K562 (cell line): ENCODE measurements around the gene RPL7A. TPM values are rescaled to one million over a fixed set of nuclear protein-coding genes. Genes with fewer than 3 reads are reported as not detected.
A peak's percentile ranks its signal among the peaks of the same experiment; 100 is the strongest.

Experiments
- ATAC-seq: fragments of 200-7000 bp; cut with Tn5 transposase; 3 replicates; pipeline ENCODE4 v1.9.1; 2020; ENCODE audit warnings: moderate library complexity
- BruUV-seq: library from RNA; stranded (reverse); fragments of 400-500 nt; replicated peaks from 2 replicates; lab custom pipeline; 2021; lab: Mats Ljungman, UMichigan
- CTCF ChIA-PET: fragments of 300-600 bp; formaldehyde crosslinking; extraction: SDS; loops from one replicate; lab custom pipeline; 2021; ENCODE audit warnings: low intra/inter-chr PET ratio; lab: Yijun Ruan, JAX
- POLR2A ChIA-PET: fragments of 300-600, 350-650 bp; sonication (Branson Sonifier 250); formaldehyde crosslinking; extraction: SDS; loops from one replicate; lab custom pipeline; 2021; ENCODE audit warnings: antibody characterized with exemption, inconsistent platforms; lab: Yijun Ruan, JAX
- DNase-seq, 4 experiments: peaks; one replicate each; pipeline versions ENCODE4 v3.0.0 to v3.0.0-alpha.2; 2011 to 2018; ENCODE audit warnings: low spot score in 3 of 4, mixed read lengths in 3 of 4; ENCODE audit errors: extremely low read depth in 1 of 4
- FAIRE-seq: peaks from 2 replicates; lab custom pipeline; 2011; peaks lifted over from hg19 to GRCh38; lab: Jason Lieb, UNC
- H2AFZ ChIP-seq: 2 replicates; pipeline ENCODE4 v1.6.0; 2011; ENCODE audit warnings: low read depth, low read length, control low read depth, inconsistent platforms
- H3K27ac ChIP-seq: fragments of 200-600 bp; 3 replicates; pipeline ENCODE4 v1.8.0; 2011; ENCODE audit warnings: low read depth, mild to moderate bottlenecking, control low read depth, inconsistent platforms, low read length, moderate library complexity, mixed read lengths; ENCODE audit errors: extremely low read depth
- H3K27me3 ChIP-seq, 2 experiments: fragments of 300-600 bp in 1 of 2; 2 replicates in 1 of 2; 3 replicates in 1 of 2; pipeline versions ENCODE4 v1.6.0 to v1.8.0; 2011; ENCODE audit warnings: inconsistent platforms in 2 of 2, low read length in 2 of 2, mild to moderate bottlenecking in 1 of 2, mixed read lengths in 1 of 2, moderate library complexity in 1 of 2; ENCODE audit not compliant: control insufficient read depth in 2 of 2, insufficient read depth in 2 of 2
- H3K36me3 ChIP-seq: fragments of 300-600 bp; 3 replicates; pipeline ENCODE4 v1.8.0; 2011; ENCODE audit warnings: mild to moderate bottlenecking, low read length, inconsistent platforms; ENCODE audit not compliant: control insufficient read depth, insufficient read depth
- H3K4me1 ChIP-seq, 2 experiments: fragments of 200-600 bp in 1 of 2; replicated peaks in 1 of 2; 2 replicates in 1 of 2; 3 replicates in 1 of 2; pipeline versions ENCODE4 v1.5.1 to v1.8.0; 2011; ENCODE audit warnings: inconsistent platforms in 2 of 2, low read length in 2 of 2, mild to moderate bottlenecking in 1 of 2, mixed read lengths in 1 of 2, moderate library complexity in 1 of 2; ENCODE audit not compliant: control insufficient read depth in 2 of 2, insufficient read depth in 2 of 2
- H3K4me2 ChIP-seq: 2 replicates; pipeline ENCODE4 v1.6.1; 2011; ENCODE audit warnings: low read length, control low read depth, inconsistent platforms, mixed read lengths; ENCODE audit not compliant: insufficient read depth
- H3K4me3 ChIP-seq: fragments of 200-600 bp; sonication (generic), shearing (Covaris generic); 2 replicates; pipeline ENCODE4 v1.5.1; 2016; ENCODE audit warnings: control low read depth, inconsistent platforms
- H3K79me2 ChIP-seq: fragments of 200-600 bp; 3 replicates; pipeline ENCODE4 v1.8.0; 2011; ENCODE audit warnings: low read length, inconsistent platforms; ENCODE audit not compliant: control insufficient read depth, insufficient read depth
- H3K9ac ChIP-seq, 2 experiments: 2 replicates each; pipeline versions ENCODE4 v1.6.0 to v1.6.1; 2011; ENCODE audit warnings: low read depth in 2 of 2, low read length in 2 of 2, control low read depth in 1 of 2, inconsistent platforms in 1 of 2, mild to moderate bottlenecking in 1 of 2, mixed read lengths in 1 of 2; ENCODE audit not compliant: insufficient read depth in 1 of 2
- H3K9me1 ChIP-seq: one replicate; pipeline ENCODE4 v1.6.0; 2011; ENCODE audit warnings: inconsistent platforms, mild to moderate bottlenecking, low read length, moderate library complexity; ENCODE audit not compliant: control insufficient read depth, insufficient read depth
- H3K9me3 ChIP-seq: replicated peaks from 2 replicates; pipeline ENCODE4 v1.5.1; 2011; ENCODE audit warnings: low read depth, low read length, inconsistent platforms; ENCODE audit not compliant: control insufficient read depth, insufficient read depth
- H4K20me1 ChIP-seq: replicated peaks from 2 replicates; pipeline ENCODE4 v1.6.1; 2011; ENCODE audit warnings: low read length, inconsistent platforms, mixed read lengths; ENCODE audit not compliant: control insufficient read depth, insufficient read depth
- MLLT1 ChIP-seq, 2 experiments: fragments of 450-650 bp; IDR thresholded peaks; 2 replicates each; pipeline ENCODE4 v1.6.1; 2016
- RBM15 ChIP-seq: fragments of 200-400 bp; formaldehyde crosslinking; IDR thresholded peaks from 2 replicates; pipeline ENCODE4 v1.6.1; 2018; ENCODE audit warnings: mild to moderate bottlenecking, low read length, moderate library complexity; ENCODE audit not compliant: insufficient read depth
- SAFB ChIP-seq: fragments of 200-400 bp; formaldehyde crosslinking; IDR thresholded peaks from 2 replicates; pipeline ENCODE4 v1.6.1; 2017; ENCODE audit warnings: low read depth, low read length, borderline replicate concordance
- TFE3 ChIP-seq: fragments of 450-650 bp; formaldehyde crosslinking; IDR thresholded peaks from 2 replicates; pipeline ENCODE4 v1.4.0; 2020; ENCODE audit warnings: mild to moderate bottlenecking, mixed read lengths
- ZBTB9 ChIP-seq: fragments of 450-650 bp; formaldehyde crosslinking; IDR thresholded peaks from 2 replicates; pipeline ENCODE4 v1.4.0; 2020; ENCODE audit warnings: mild to moderate bottlenecking, moderate library complexity
- ZNF586 ChIP-seq: fragments of 450-650 bp; formaldehyde crosslinking; conservative IDR thresholded peaks from 2 replicates; pipeline ENCODE4 v1.4.0; 2020; ENCODE audit warnings: mild to moderate bottlenecking, moderate library complexity
- ZNF639 ChIP-seq, 2 experiments: fragments of 200-800 bp in 1 of 2; sonication (Bioruptor generic) in 1 of 2; sonication (generic) in 1 of 2; formaldehyde crosslinking in 1 of 2; IDR thresholded peaks in 1 of 2; conservative IDR thresholded peaks in 1 of 2; 2 replicates each; pipeline versions ENCODE4 v1.5.0 to v1.6.1; 2016 to 2020; ENCODE audit warnings: missing compliant biosample characterization in 1 of 2, missing genetic modification characterization in 1 of 2, missing genetic modification reagents in 1 of 2
- WGBS: fragments of 100-300 bp; shearing (Covaris generic); methylation state at CpG from one replicate; pipeline ENCODE4 v1.1.6; 2016; ENCODE audit warnings: low coverage, mixed read lengths; ENCODE audit not compliant: insufficient coverage; ENCODE audit errors: missing lambda C conversion rate; 5-methylcytosine and 5-hydroxymethylcytosine counted together
- in situ Hi-C: fragments of 300-500 bp; cut with MboI; formaldehyde crosslinking; loops from 4 replicates; pipeline ENCODE4 v1.15.0; 2018; ENCODE audit warnings: inconsistent platforms, mixed read lengths
- intact Hi-C: fragments of 100-400 bp; cut with micrococcal nuclease; formaldehyde crosslinking; loops from 2 replicates; pipeline ENCODE4 v1.14.2; 2022
- polyA plus RNA-seq, 8 experiments: library from polyadenylated mRNA; depleted of rRNA in 4 of 8; stranded (reverse) in 5 of 8; unstranded in 3 of 8; fragments of >200 nt; fragmentation: Nextera tagmentation in 2 of 8; fragmentation: Illumina TruSeq in 1 of 8; extraction: Ambion mirVana in 2 of 8; extraction: Trizol in 1 of 8; gene quantifications; 2 replicates each; pipeline versions ENCODE4 v1.2.1 to v1.2.3, GENCODE V29; 2011 to 2014; ENCODE audit warnings: inconsistent platforms in 1 of 8, missing spikeins in 1 of 8
- total RNA-seq, 7 experiments: library from RNA; depleted of rRNA in 6 of 7; stranded (reverse); fragments of >200 nt in 6 of 7; fragmentation: Illumina TruSeq in 2 of 7; extraction: Trizol in 2 of 7; gene quantifications; 2 replicates each; pipeline versions ENCODE4 v1.2.1 to v1.2.3, GENCODE V29; 2011 to 2021; ENCODE audit warnings: low replicate concordance in 1 of 7

Gene RPL7A
- total and polyA plus RNA-seq, 9 of the 15 experiments (the other 6 are each of a cell fraction or from before 2014, with no cell fraction given): 1,935 to 3,760 (median 2,652) TPM

- WGBS: 98% methylated on average over 11 of the region's 11 CpGs
- H3K27me3 ChIP-seq: no peaks in the 10 kb centered on the region; a peak in 1 of 5 replicates
- TF ChIP-seq RBM15 (no peak), MLLT1 (IDR thresholded peaks at IDR 0.05) (no peak), SAFB (no peak), ZNF639 (CRISPR knock-in tag; conservative IDR thresholded peaks at IDR 0.05 in 1 of 2, IDR thresholded peaks at IDR 0.05 in 1 of 2) (no peak), TFE3 (CRISPR knock-in tag) (no peak), ZBTB9 (CRISPR knock-in tag) (no peak), ZNF586 (CRISPR knock-in tag) (no peak)
- TF ChIP-seq, all 486 proteins: peak for 0
- H3K36me3 ChIP-seq: peaks cover 56% of the 10 kb centered on the region
- in situ Hi-C loops: loop anchor here (5.0 kb wide), 1 partner anchor 146 kb away; no protein-coding TSS in a partner anchor
- ATAC-seq (no peak), FAIRE-seq (no peak), DNase-seq (no peak)
- no peak overlapping the region for H3K4me2 ChIP-seq
- H3K27ac ChIP-seq: no peak overlapping the region
- CTCF ChIA-PET: interaction anchor here (0.6 kb wide), 1 partner anchor 148 kb away, joined by 3 read pairs; no protein-coding TSS in a partner anchor
- 0 out of 4 replicates have a peak overlapping the region, but pooled peaks of 1 of the 2 experiments have one; percentile 20 for H3K9ac ChIP-seq
- BruUV-seq: no TSS peak
- H3K79me2 ChIP-seq: peaks cover 39% of the 10 kb centered on the region
- H3K9me3 ChIP-seq: 0 out of 2 replicates have a peak, but pooled peaks cover 1% of the 10 kb centered on the region
- intact Hi-C loops: no loop called here
- POLR2A ChIA-PET: interaction anchor here (0.7 kb wide), 3 partner anchors 15 to 146 kb away, joined by 3 read pairs; partner anchors contain the start of genes MED22 and RPL7A
- H3K4me3 ChIP-seq: no peak overlapping the region
- H2AFZ ChIP-seq: no peak overlapping the region
- H3K4me1 ChIP-seq: peaks cover 6 to 42% of the 10 kb centered on the region in 2 experiments; a peak in 4 of 5 replicates
- H4K20me1 ChIP-seq: peaks cover 4% of the 10 kb centered on the region; the same call in 1 of the 2 replicates
- H3K9me1 ChIP-seq: no peaks in the 10 kb centered on the region
These were observed 15.0 kb upstream of the RPL7A start for GRCh38 chr9:133333011-133333410.
